GM12873 (cell line): ENCODE results near the gene FAM229A.

Experiments used
- CTCF ChIP-seq: IDR thresholded peaks from 2 replicates; pipeline ENCODE4 v1.5.1; 2012; ENCODE audit warnings: low read depth, mild to moderate bottlenecking, moderate library complexity, low read length, control low read depth; ENCODE audit not compliant: insufficient read depth; ENCODE audit errors: missing control alignments

FAM229A gene

DNA sequence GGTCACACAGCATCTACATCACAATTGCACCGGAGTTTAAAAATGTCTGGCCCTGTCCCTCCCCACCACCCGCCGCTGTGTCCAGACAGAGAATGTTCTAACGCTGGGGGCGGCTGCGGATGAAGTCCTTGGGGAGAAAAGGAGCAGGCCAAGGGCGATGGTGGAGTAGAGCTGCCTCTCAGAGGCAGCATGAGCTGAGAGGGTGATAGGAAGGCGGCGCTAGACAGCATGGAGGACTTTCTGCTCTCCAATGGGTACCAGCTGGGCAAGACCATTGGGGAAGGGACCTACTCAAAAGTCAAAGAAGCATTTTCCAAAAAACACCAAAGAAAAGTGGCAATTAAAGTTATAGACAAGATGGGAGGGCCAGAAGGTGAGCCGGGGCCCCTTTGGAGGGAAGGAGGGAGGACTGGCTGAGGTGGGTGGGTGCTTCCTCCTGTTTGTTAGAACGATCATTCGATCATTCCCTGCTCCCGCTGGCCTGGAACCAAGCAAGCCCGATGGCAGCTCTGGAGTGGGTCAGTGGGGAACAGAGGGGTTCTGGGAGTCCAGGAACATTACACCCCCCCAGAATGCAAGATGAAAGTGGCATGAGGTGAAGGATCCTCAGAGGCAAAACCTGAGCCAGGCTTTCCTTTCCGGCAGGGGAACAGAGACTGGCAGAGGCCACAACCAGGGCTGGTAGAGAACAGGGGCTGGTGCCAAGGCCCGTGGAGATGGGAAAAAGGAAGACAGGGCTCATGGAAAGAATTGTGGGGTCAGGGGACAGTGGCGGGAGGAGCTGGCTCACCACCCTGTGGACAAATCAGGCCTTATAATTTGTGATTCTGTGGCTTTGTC, at the start of gene FAM229A, which contains the start of gene TSSK3:
Gene FAM229A (minus strand): TSS at position 12 of the 840 bp plus-strand sequence. CDS start 394 bp downstream, outside the sequence.
Gene TSSK3 (plus strand): TSS at position 66 of the 840 bp plus-strand sequence. CDS start 163 bp downstream, at position 229.
- no peak for TF ChIP-seq CTCF

- TF ChIP-seq CTCF: no peak
Measured at GRCh38 chr1:32411261-32411660, 49.0 kb upstream of the FAM229A start.

DNA sequence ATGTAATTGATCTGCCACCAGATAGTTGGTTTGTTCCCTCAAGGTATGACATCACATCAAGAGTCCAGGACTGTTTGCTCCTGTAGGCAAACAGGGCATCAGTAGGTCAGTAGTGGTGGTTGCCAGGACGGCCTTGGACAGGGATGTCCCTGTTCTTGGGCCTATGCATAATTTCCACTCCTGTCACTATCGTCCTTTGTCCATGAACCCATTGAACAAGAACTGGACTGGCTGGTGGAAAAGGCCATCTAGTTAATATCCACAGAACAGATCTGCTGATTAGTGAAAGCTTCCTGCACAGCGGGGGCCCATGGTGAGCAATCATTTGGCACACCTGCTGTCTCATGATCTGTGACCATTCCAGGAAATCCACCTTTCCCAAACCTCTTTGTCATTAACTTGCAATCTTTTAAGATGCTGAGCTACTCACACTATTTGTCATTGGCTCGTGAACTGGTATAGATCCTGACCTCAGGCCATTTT, 44.4 kb upstream of the FAM229A start:
- no peak for TF ChIP-seq CTCF

GRCh38 chr1:32405672-32406467, 43.6 kb upstream of the FAM229A start:
- TF ChIP-seq CTCF: no peak

DNA sequence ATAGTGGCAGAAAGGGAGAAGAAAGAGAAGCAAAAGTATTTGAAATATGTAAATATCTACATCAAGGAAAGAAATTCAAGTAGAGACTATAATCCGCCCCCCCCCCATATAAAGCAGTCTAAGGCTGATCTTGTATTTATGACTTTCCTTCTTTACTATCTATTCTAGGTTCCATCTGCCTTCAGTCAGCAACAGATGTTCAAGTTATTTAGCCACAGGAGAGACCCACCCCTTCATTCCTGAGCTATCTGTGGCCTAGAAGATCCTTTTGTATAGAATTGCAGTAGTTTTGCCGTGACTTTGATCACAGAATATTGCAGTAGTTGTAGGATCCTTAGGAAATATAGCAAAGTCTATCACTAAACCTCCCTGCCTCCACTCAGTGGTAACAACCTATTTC, 42.7 kb upstream of the FAM229A start:
- no peak for TF ChIP-seq CTCF

- TF ChIP-seq CTCF: peak; percentile 85
Measured at GRCh38 chr1:32400876-32401631, 38.8 kb upstream of the FAM229A start.

- TF ChIP-seq CTCF: no peak
Measured at GRCh38 chr1:32399843-32400242, 37.6 kb upstream of the FAM229A start.
